C4-2B (cell line): ENCODE measurements around the gene COL1A1.

Source experiments
- H3K27ac ChIP-seq: fragments of 450-650 bp; 2 replicates; pipeline ENCODE4 v1.5.1; 2017
- ZFX ChIP-seq: fragments of 450-650 bp; IDR thresholded peaks from 2 replicates; pipeline ENCODE4 v1.6.1; 2017
- TF ChIP-seq, protein P1 (sequence below): fragments of 450-650 bp; conservative IDR thresholded peaks from 2 replicates; pipeline ENCODE4 v1.5.1; 2017; ENCODE audit warnings: mild to moderate bottlenecking

Gene COL1A1

DNA sequence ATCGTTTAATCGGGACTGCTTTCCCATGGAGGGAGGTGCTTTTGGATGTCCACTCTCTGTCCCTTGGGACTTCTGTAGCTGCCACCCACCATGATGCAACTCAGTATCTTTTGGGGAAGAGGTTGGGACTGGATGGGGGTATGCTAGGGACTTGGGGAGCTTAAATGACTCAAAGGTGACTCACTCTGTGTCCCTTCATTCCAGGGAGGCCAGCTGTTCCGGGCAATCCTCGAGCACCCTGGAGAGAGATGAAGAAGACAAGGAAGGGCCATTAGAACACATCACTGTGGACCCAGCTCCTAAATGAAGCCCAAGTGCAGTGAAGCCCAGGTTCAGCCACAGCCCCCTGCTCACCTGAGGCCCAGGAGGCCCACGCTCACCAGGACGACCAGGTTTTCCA is 4.6 kb downstream of the COL1A1 start:
- H3K27ac ChIP-seq: no peak overlapping the region
- TF ChIP-seq, protein P1, sequence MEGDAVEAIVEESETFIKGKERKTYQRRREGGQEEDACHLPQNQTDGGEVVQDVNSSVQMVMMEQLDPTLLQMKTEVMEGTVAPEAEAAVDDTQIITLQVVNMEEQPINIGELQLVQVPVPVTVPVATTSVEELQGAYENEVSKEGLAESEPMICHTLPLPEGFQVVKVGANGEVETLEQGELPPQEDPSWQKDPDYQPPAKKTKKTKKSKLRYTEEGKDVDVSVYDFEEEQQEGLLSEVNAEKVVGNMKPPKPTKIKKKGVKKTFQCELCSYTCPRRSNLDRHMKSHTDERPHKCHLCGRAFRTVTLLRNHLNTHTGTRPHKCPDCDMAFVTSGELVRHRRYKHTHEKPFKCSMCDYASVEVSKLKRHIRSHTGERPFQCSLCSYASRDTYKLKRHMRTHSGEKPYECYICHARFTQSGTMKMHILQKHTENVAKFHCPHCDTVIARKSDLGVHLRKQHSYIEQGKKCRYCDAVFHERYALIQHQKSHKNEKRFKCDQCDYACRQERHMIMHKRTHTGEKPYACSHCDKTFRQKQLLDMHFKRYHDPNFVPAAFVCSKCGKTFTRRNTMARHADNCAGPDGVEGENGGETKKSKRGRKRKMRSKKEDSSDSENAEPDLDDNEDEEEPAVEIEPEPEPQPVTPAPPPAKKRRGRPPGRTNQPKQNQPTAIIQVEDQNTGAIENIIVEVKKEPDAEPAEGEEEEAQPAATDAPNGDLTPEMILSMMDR: no peak

GRCh38 chr17:50196036-50196435 is 5.4 kb downstream of the COL1A1 start:
- no peak for TF ChIP-seq ZFX
- TF ChIP-seq, protein P1: no peak
- no peak overlapping the region for H3K27ac ChIP-seq

- TF ChIP-seq, protein P1: no peak
- no peak for TF ChIP-seq ZFX
- H3K27ac ChIP-seq: no peak overlapping the region
These were observed 6.2 kb downstream of the COL1A1 start for GRCh38 chr17:50194934-50195865.

GRCh38 chr17:50194140-50194933 is 7.1 kb downstream of the COL1A1 start:
- H3K27ac ChIP-seq: no peak overlapping the region
- TF ChIP-seq, protein P1: no peak
- no peak for TF ChIP-seq ZFX

DNA sequence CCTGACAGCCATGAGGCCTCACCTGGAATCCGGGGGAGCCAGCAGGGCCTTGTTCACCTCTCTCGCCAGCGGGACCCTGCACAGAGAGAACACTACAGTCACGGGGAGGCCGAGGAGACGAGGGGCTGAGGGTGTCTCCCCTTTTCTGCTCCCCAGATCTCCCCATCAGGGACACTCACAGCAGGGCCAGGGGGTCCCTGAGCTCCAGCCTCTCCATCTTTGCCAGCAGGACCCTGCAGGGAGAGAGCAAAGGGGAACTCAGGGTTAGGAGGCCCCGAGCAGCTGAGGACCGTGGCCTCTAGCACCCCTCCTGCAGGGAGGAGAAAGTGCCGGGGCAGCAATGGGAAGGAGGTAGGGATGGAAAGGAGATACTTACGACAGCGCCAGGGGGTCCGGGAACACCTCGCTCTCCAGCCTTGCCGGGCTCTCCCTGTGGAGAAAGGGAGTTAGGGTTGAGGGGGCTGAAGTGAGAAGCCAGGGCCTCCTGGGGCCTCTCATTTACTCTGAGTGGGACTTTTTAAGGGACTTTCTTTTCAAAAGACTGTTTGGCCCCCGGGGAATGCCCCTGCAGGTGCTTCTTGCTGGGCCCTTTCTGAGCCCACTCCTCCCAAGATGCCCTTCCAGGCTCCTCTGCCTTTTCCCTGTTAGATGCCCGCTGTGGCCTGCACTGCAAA is 8.7 kb downstream of the COL1A1 start:
- no peak overlapping the region for H3K27ac ChIP-seq
- TF ChIP-seq, protein P1: no peak
- TF ChIP-seq ZFX: no peak

DNA sequence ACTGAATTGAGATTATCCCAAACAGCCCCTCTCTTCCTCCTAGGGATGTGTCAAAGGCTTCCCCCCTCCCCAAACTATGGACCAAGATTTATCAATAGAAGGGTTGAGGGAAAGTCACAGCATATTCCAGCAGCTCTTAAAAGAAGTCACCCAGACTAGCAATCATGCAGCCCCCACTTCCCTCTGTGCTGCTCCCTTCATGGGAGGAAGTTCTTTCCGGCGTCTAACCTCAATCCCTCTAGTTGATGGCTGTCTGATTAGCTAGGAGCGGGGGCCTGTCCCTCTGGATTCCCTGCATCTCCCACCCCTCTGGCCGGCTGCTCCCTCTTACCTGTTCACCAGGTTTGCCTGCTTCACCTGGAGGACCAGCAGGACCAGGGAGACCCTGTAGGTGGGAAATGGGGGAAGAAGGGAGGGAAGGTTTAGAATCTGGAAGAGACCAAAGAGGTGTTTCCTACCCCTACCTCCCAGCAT is 9.2 kb downstream of the COL1A1 start:
- H3K27ac ChIP-seq: no peak overlapping the region
- TF ChIP-seq, protein P1: no peak
- TF ChIP-seq ZFX: no peak
